Measurements from ENCODE around the gene SNAI1.

DNA sequence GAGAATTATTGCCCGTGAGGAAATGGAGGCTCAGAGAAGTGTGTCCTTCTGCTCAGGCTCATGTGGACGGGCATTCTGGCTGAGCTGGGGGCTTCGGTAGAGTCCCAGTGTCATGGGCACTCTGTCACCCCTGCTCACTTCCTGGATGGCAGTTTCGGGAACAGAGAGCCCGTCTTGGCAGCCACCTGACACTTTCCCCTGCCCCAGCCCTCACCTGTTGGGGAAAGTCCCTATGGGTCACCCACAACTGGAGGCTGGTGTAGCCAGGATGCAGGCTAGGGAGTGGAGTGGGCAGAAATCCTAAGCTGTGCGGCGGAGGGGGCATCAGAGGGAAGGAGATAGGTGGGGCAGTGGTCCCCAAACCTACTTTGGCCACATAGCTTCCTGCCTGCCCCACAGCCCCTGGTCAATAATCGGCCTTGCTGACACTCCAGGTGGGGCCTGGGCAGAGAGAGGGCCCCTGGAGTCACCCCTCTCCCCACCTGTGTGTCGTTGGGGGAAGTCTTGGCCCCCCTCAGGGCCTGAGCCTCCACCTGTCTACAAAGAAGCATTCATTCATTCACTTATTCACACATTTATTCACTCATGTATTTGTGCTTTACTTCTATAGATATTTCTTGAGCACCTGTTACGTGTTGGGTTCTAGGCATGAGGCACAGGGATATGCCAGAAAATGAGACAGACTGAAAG is 40.5 kb downstream of the SNAI1 start:
- TF ChIP-seq, protein P1, sequence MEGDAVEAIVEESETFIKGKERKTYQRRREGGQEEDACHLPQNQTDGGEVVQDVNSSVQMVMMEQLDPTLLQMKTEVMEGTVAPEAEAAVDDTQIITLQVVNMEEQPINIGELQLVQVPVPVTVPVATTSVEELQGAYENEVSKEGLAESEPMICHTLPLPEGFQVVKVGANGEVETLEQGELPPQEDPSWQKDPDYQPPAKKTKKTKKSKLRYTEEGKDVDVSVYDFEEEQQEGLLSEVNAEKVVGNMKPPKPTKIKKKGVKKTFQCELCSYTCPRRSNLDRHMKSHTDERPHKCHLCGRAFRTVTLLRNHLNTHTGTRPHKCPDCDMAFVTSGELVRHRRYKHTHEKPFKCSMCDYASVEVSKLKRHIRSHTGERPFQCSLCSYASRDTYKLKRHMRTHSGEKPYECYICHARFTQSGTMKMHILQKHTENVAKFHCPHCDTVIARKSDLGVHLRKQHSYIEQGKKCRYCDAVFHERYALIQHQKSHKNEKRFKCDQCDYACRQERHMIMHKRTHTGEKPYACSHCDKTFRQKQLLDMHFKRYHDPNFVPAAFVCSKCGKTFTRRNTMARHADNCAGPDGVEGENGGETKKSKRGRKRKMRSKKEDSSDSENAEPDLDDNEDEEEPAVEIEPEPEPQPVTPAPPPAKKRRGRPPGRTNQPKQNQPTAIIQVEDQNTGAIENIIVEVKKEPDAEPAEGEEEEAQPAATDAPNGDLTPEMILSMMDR (conservative IDR thresholded peaks at IDR 0.05; ENCODE audit: low read depth, low read length) = no peak
- TF ChIP-seq EZH2 (IDR thresholded peaks at IDR 0.05; ENCODE audit: borderline replicate concordance, low read depth, low read length, poor library complexity, severe bottlenecking) = no peak
